Rectal smooth muscle tissue (tissue), 1 donor: ENCODE data around the gene MEIOB.
"Not testable (repeated sequence)": the region's sequence is repeated elsewhere in the genome, so short reads cannot be mapped to it uniquely, and the experiment has no call there.

Experiments used
- H3K27ac ChIP-seq: one replicate; pipeline ENCODE4 v1.7.0; 2013; ENCODE audit warnings: low read depth, low read length, inconsistent platforms
- H3K27me3 ChIP-seq: one replicate; pipeline ENCODE4 v1.7.0; 2013; ENCODE audit warnings: low read length; ENCODE audit not compliant: control insufficient read depth, insufficient read depth
- H3K36me3 ChIP-seq: one replicate; pipeline ENCODE4 v1.7.0; 2013; ENCODE audit warnings: low read length; ENCODE audit not compliant: control insufficient read depth, insufficient read depth
- H3K4me1 ChIP-seq: one replicate; pipeline ENCODE4 v1.7.0; 2013; ENCODE audit warnings: low read length; ENCODE audit not compliant: control insufficient read depth, insufficient read depth
- H3K4me3 ChIP-seq: one replicate; pipeline ENCODE4 v1.7.0; 2013; ENCODE audit warnings: low read length
- H3K9ac ChIP-seq: one replicate; pipeline ENCODE4 v1.7.0; 2013; ENCODE audit warnings: low read length

The MEIOB gene

GRCh38 chr16:1871974-1872635 is at the start of gene MEIOB:
Gene MEIOB (minus strand): TSS chr16:1872164. CDS start chr16:1868175, 3,989 bp downstream.
- Histone ChIP-seq H3K4me3 (no peak within 1 kb of the TSS), H3K9ac (no peak within 1 kb of the TSS), H3K27me3 (peaks cover 3% of the 10 kb centered on the region), H3K4me1 (no peaks in the 10 kb centered on the region), H3K36me3 (no peaks in the 10 kb centered on the region), H3K27ac (no peak within 1 kb of the TSS)

- Histone ChIP-seq H3K36me3 (no peaks in the 10 kb centered on the region), H3K27ac (no peak overlapping the region), H3K9ac (no peak overlapping the region), H3K27me3 (peaks cover 27% of the 10 kb centered on the region), H3K4me1 (no peaks in the 10 kb centered on the region), H3K4me3 (no peak overlapping the region)
Observed at GRCh38 chr16:1920727-1921171, 48.8 kb upstream of the MEIOB start.

- not testable (repeated sequence) for H3K4me1 ChIP-seq, H3K27ac ChIP-seq, H3K9ac ChIP-seq, H3K4me3 ChIP-seq, H3K36me3 ChIP-seq
- peaks cover 27% of the 10 kb centered on the region for H3K27me3 ChIP-seq
Observed at GRCh38 chr16:1920122-1920521, 48.2 kb upstream of the MEIOB start.

GRCh38 chr16:1919327-1919998 is 47.5 kb upstream of the MEIOB start:
- Histone ChIP-seq H3K4me3 (no peak overlapping the region), H3K36me3 (no peaks in the 10 kb centered on the region), H3K27ac (no peak overlapping the region), H3K4me1 (no peaks in the 10 kb centered on the region), H3K9ac (no peak overlapping the region), H3K27me3 (peaks cover 32% of the 10 kb centered on the region)

GRCh38 chr16:1918351-1919326 is 46.7 kb upstream of the MEIOB start, which contains the start of gene HS3ST6:
Gene HS3ST6 (minus strand): TSS chr16:1918415. CDS start chr16:1918323, 92 bp downstream.
- H3K4me1 ChIP-seq: no peaks in the 10 kb centered on the region
- H3K27me3 ChIP-seq: peaks cover 34% of the 10 kb centered on the region
- H3K9ac ChIP-seq: no peak within 1 kb of the TSS
- no peak within 1 kb of the TSS for H3K27ac ChIP-seq
- no peaks in the 10 kb centered on the region for H3K36me3 ChIP-seq
- H3K4me3 ChIP-seq: no peak within 1 kb of the TSS

- no peak overlapping the region for H3K4me3 ChIP-seq
- no peaks in the 10 kb centered on the region for H3K36me3 ChIP-seq
- no peaks in the 10 kb centered on the region for H3K4me1 ChIP-seq
- H3K27ac ChIP-seq: no peak overlapping the region
- peaks cover 34% of the 10 kb centered on the region for H3K27me3 ChIP-seq
- H3K9ac ChIP-seq: no peak overlapping the region
Observed at GRCh38 chr16:1917665-1918350, 45.8 kb upstream of the MEIOB start.

- Histone ChIP-seq H3K4me1 (no peaks in the 10 kb centered on the region), H3K9ac (no peak overlapping the region), H3K27ac (no peak overlapping the region), H3K36me3 (no peaks in the 10 kb centered on the region), H3K27me3 (peaks cover 34% of the 10 kb centered on the region), H3K4me3 (no peak overlapping the region)
Observed at GRCh38 chr16:1917056-1917664, 45.2 kb upstream of the MEIOB start.

GRCh38 chr16:1916640-1916990 is 44.7 kb upstream of the MEIOB start:
- peaks cover 34% of the 10 kb centered on the region for H3K27me3 ChIP-seq
- H3K9ac ChIP-seq: no peak overlapping the region
- no peaks in the 10 kb centered on the region for H3K4me1 ChIP-seq
- H3K36me3 ChIP-seq: no peaks in the 10 kb centered on the region
- no peak overlapping the region for H3K4me3 ChIP-seq
- H3K27ac ChIP-seq: no peak overlapping the region

- H3K4me1 ChIP-seq: no peaks in the 10 kb centered on the region
- no peak overlapping the region for H3K9ac ChIP-seq
- H3K27ac ChIP-seq: no peak overlapping the region
- H3K27me3 ChIP-seq: peaks cover 34% of the 10 kb centered on the region
- no peaks in the 10 kb centered on the region for H3K36me3 ChIP-seq
- no peak overlapping the region for H3K4me3 ChIP-seq
Observed at GRCh38 chr16:1915732-1916639, 44.0 kb upstream of the MEIOB start.

GRCh38 chr16:1914988-1915387 is 43.0 kb upstream of the MEIOB start:
- no peak overlapping the region for H3K4me3 ChIP-seq
- no peaks in the 10 kb centered on the region for H3K36me3 ChIP-seq
- H3K4me1 ChIP-seq: no peaks in the 10 kb centered on the region
- H3K9ac ChIP-seq: no peak overlapping the region
- H3K27me3 ChIP-seq: peaks cover 31% of the 10 kb centered on the region
- H3K27ac ChIP-seq: no peak overlapping the region

- Histone ChIP-seq H3K4me1 (no peaks in the 10 kb centered on the region), H3K9ac (no peak overlapping the region), H3K4me3 (no peak overlapping the region), H3K27me3 (peaks cover 28% of the 10 kb centered on the region), H3K27ac (no peak overlapping the region), H3K36me3 (no peaks in the 10 kb centered on the region)
Observed at GRCh38 chr16:1914084-1914608, 42.2 kb upstream of the MEIOB start.
